ENCODE measurements around the gene CITED1. TPM values are rescaled to one million over a fixed set of nuclear protein-coding genes. Genes with fewer than 3 reads are reported as not detected.

The CITED1 gene
- total RNA-seq, 1 donor from 2014 or later = 0.65 TPM

DNA sequence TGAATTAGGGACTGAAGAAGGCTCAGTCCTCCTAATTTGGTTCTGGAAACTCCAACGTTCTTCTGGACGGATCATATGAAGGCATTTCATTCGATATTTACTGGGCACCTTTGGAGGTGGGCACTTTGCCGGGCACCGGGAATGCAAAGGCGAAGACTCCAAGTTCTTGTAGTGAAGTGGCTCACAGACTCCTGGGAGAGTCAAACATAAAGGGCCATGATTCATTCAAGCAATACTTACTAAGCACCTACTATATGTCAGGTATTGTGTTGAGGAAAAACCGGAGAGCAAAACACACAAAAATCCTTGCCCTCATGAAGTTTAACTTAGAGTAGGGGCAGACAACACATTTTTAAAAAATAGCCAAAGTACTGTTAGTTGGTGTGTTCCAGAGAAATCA lies 49.9 kb downstream of the CITED1 start:
- H3K36me3 ChIP-seq = no peaks in the 10 kb centered on the region
- H3K9me3 ChIP-seq = no peaks in the 10 kb centered on the region
- peak overlapping the region; percentile 3 for H3K4me3 ChIP-seq
- H3K27ac ChIP-seq = no peak overlapping the region
- H3K27me3 ChIP-seq (ENCODE audit: low read depth) = no peaks in the 10 kb centered on the region
- H3K4me1 ChIP-seq = no peaks in the 10 kb centered on the region
- TF ChIP-seq, protein P1, sequence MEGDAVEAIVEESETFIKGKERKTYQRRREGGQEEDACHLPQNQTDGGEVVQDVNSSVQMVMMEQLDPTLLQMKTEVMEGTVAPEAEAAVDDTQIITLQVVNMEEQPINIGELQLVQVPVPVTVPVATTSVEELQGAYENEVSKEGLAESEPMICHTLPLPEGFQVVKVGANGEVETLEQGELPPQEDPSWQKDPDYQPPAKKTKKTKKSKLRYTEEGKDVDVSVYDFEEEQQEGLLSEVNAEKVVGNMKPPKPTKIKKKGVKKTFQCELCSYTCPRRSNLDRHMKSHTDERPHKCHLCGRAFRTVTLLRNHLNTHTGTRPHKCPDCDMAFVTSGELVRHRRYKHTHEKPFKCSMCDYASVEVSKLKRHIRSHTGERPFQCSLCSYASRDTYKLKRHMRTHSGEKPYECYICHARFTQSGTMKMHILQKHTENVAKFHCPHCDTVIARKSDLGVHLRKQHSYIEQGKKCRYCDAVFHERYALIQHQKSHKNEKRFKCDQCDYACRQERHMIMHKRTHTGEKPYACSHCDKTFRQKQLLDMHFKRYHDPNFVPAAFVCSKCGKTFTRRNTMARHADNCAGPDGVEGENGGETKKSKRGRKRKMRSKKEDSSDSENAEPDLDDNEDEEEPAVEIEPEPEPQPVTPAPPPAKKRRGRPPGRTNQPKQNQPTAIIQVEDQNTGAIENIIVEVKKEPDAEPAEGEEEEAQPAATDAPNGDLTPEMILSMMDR (IDR thresholded peaks at IDR 0.05) = no peak
- DNase-seq (no peak), ATAC-seq (peak in 1 of 2 donors; percentile 63)
- intact Hi-C loops (cut with DNase I) = no loop called here

DNA sequence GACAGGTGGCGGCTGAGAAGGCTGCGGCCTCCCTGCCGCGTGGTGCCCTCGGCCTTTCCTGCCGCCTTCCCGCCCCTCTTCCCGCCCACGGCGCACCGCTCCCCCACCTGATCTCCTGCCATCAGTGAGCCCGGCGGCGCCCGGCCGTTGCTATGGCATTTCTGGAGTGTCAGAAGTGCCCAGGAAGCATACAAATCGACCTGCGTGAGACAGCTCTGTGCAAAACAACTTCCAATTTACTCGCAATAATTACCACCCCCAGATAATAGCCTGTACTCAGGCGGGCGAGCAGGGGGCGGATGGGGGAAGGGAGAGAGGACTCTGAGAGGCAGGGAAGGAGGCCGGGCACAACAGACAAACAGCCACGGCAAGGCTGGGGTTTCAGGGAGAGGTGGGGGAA lies 50.3 kb downstream of the CITED1 start:
- Histone ChIP-seq H3K27ac (no peak overlapping the region), H3K9me3 (no peaks in the 10 kb centered on the region), H3K4me1 (no peaks in the 10 kb centered on the region), H3K27me3 (ENCODE audit: low read depth) (no peaks in the 10 kb centered on the region), H3K36me3 (no peaks in the 10 kb centered on the region), H3K4me3 (peak overlapping the region; percentile 3)
- TF ChIP-seq, protein P1 (IDR thresholded peaks at IDR 0.05) = no peak
- peak; percentile 67 for DNase-seq
- intact Hi-C loops (cut with DNase I) = no loop called here
- ATAC-seq = peak; percentile 61 to 87

DNA sequence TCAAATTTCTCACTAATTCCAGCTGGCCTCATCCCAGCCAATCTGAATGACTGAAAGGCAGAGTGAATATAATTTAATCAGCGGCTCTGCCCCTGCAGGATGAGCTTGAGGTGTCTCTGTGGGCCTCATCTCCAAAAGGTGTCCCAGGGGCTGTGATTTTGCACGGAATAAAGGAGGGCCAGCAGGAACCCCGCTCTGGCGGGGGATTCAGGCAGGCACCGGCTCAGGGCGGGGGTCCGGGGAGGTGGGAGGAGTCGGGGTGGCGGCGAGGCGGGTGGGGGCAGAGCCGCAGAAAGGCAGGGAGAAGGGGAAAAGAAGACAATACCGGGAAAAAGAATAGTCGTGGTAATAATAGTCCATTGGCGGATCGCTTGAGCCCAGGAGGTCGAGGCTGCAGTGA lies 50.9 kb downstream of the CITED1 start:
- DNase-seq = no peak
- TF ChIP-seq, protein P1 (IDR thresholded peaks at IDR 0.05) = no peak
- ATAC-seq = no peak
- Histone ChIP-seq H3K27ac (no peak overlapping the region), H3K36me3 (no peaks in the 10 kb centered on the region), H3K9me3 (no peaks in the 10 kb centered on the region), H3K4me3 (no peak overlapping the region), H3K4me1 (no peaks in the 10 kb centered on the region), H3K27me3 (ENCODE audit: low read depth) (no peaks in the 10 kb centered on the region)
- intact Hi-C loops (cut with DNase I) = no loop called here

DNA sequence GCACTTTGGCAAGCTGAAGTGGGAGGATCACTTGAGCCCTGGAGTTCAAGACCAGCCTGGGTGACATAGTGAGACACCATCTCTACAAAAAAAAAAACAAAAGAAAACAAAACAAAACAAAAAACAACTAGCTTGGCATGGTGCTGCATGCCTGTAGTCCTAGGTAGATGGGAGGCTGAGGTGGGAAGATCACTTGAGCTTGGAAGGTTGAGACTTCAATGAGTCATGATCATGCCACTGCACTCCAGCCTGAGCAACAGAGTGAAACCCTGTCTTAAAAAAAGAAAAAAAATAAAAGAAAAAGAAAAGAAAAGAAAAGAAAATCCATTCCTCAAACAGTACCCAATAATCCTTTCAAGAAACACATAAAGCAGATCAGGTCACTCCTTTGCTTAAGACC lies 52.0 kb downstream of the CITED1 start:
- H3K27ac ChIP-seq = no peak overlapping the region
- no peaks in the 10 kb centered on the region for H3K27me3 ChIP-seq (ENCODE audit: low read depth)
- DNase-seq (no peak), ATAC-seq (no peak)
- TF ChIP-seq, protein P1 (IDR thresholded peaks at IDR 0.05) = no peak
- H3K9me3 ChIP-seq = no peaks in the 10 kb centered on the region
- H3K4me1 ChIP-seq = no peaks in the 10 kb centered on the region
- H3K4me3 ChIP-seq = no peak overlapping the region
- no peaks in the 10 kb centered on the region for H3K36me3 ChIP-seq
- intact Hi-C loops (cut with DNase I) = no loop called here

Other genes starting within 250 kb of the CITED1 start
- 9.9 TPM for gene RTL5, start 174.0 kb downstream of the CITED1 start, total RNA-seq
- 9.8 TPM for gene PIN4, start 124.2 kb downstream of the CITED1 start, total RNA-seq
- gene ERCC6L, start 66.9 kb downstream of the CITED1 start, total RNA-seq = 0.24 TPM
- gene RPS4X, start 28.7 kb downstream of the CITED1 start, total RNA-seq = 629 TPM

All from lower lobe of right lung (tissue), 2 donors.